Activated CD8-positive, alpha-beta T cell treated with anti-CD3 and anti-CD28 coated beads for 36 hours (primary cell): ENCODE measurements around the gene ZNFX1. TPM values are rescaled to one million over a fixed set of nuclear protein-coding genes. Genes with fewer than 3 reads are reported as not detected.

ENCODE experiments used
- ATAC-seq: fragments of 200-7000 bp; cut with Tn5 transposase; one replicate; pipeline ENCODE4 v1.10.0; 2021; ENCODE audit warnings: mild to moderate bottlenecking, moderate library complexity
- CTCF ChIA-PET: fragments of 350-600 bp; sonication (Branson Sonifier 250); formaldehyde crosslinking; loops from one replicate; lab custom pipeline; 2021; ENCODE audit warnings: antibody characterized with exemption; lab: Charles Lee
- POLR2A ChIA-PET: fragments of 350-600 bp; sonication (Branson Sonifier 250); formaldehyde crosslinking; loops from one replicate; lab custom pipeline; 2021; ENCODE audit warnings: antibody characterized with exemption; lab: Charles Lee
- DNase-seq: peaks from one replicate; pipeline ENCODE4 v3.0.0-alpha.2; 2020
- H3K27ac Mint-ChIP-seq: one replicate; pipeline ENCODE4 v1.8.0; 2021; ENCODE audit warnings: mild to moderate bottlenecking, mixed read lengths
- H3K27me3 Mint-ChIP-seq: one replicate; pipeline ENCODE4 v1.8.0; 2021; ENCODE audit warnings: mixed read lengths
- H3K36me3 Mint-ChIP-seq: one replicate; pipeline ENCODE4 v1.8.0; 2021; ENCODE audit warnings: low read depth, mixed read lengths
- H3K4me1 Mint-ChIP-seq: one replicate; pipeline ENCODE4 v1.8.0; 2021; ENCODE audit warnings: low read depth, mixed read lengths
- H3K4me3 Mint-ChIP-seq: one replicate; pipeline ENCODE4 v1.8.0; 2021; ENCODE audit warnings: mild to moderate bottlenecking, moderate library complexity, mixed read lengths
- H3K9me3 Mint-ChIP-seq: one replicate; pipeline ENCODE4 v1.8.0; 2021; ENCODE audit warnings: mixed read lengths
- intact Hi-C: fragments of 100-400 bp; cut with micrococcal nuclease; formaldehyde crosslinking; loops from one replicate; pipeline ENCODE4 v1.10.0; 2022
- total RNA-seq, 2 experiments: library from RNA; stranded (reverse); gene quantifications; one replicate each; pipeline ENCODE4 v1.2.3, GENCODE V29; 2021
- TF ChIP-seq, protein P1 (sequence below): fragments of 200-600 bp; IDR thresholded peaks from one replicate; pipeline ENCODE4 v1.8.0; 2022; ENCODE audit warnings: antibody characterized with exemption, mild to moderate bottlenecking

ZNFX1 gene
- total RNA-seq, 2 experiments from 2014 or later, result 27.4 to 27.7 TPM

- ChIA-PET CTCF (interaction anchor here (1.4 to 1.5 kb wide), 2 partner anchors 10 to 38 kb away, joined by 3 to 4 read pairs; no protein-coding TSS in a partner anchor), POLR2A (interaction anchor here (1.0 to 8.4 kb wide), 10 partner anchors 6 to 41 kb away, joined by 3 to 148 read pairs (median 15); no protein-coding TSS in a partner anchor)
- Mint-ChIP-seq H3K27me3 (no peaks in the 10 kb centered on the region), H3K36me3 (peaks cover 99% of the 10 kb centered on the region), H3K27ac (peak overlapping the region; percentile 100), H3K4me1 (peaks cover 69% of the 10 kb centered on the region), H3K4me3 (peak overlapping the region; percentile 100), H3K9me3 (peaks cover 29% of the 10 kb centered on the region)
- ATAC-seq (no peak), DNase-seq (no peak)
- TF ChIP-seq, protein P1, sequence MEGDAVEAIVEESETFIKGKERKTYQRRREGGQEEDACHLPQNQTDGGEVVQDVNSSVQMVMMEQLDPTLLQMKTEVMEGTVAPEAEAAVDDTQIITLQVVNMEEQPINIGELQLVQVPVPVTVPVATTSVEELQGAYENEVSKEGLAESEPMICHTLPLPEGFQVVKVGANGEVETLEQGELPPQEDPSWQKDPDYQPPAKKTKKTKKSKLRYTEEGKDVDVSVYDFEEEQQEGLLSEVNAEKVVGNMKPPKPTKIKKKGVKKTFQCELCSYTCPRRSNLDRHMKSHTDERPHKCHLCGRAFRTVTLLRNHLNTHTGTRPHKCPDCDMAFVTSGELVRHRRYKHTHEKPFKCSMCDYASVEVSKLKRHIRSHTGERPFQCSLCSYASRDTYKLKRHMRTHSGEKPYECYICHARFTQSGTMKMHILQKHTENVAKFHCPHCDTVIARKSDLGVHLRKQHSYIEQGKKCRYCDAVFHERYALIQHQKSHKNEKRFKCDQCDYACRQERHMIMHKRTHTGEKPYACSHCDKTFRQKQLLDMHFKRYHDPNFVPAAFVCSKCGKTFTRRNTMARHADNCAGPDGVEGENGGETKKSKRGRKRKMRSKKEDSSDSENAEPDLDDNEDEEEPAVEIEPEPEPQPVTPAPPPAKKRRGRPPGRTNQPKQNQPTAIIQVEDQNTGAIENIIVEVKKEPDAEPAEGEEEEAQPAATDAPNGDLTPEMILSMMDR, result no peak
- intact Hi-C loops, result no loop called here
These were observed 6.1 kb upstream of the ZNFX1 start for GRCh38 chr20:49283703-49284625.

DNA sequence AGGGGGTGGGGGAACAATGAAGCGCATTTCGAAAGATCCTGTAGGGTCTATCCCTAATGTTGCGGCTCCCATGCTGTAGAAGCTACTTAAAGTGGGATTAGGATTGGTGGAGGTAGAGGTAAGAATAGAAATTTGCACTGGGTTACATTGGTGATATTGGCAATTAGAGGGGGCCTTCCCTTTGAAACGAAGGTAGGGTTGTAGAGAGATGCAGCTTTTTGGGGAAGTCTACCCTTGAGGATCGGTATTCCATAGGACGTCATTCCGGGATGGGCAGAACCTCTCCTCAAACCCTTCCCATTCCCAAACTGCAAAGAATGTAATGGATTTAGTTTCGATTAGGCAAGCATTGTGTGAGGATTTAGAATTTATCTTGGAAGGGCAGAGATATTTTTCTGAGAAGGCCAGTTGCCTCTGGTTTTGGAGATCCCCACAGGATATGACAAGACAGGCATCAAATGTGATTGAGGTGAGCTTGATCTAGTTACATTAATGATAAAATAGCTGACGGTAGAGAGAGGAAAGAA, 5.4 kb upstream of the ZNFX1 start:
- CTCF ChIA-PET, result interaction anchor here (0.9 to 1.5 kb wide), 3 partner anchors 9 to 40 kb away, joined by 3 to 4 read pairs (median 3); no protein-coding TSS in a partner anchor

GRCh38 chr20:49282584-49283171, 4.8 kb upstream of the ZNFX1 start:
- CTCF ChIA-PET, result interaction anchor here (0.9 to 1.5 kb wide), 4 partner anchors 9 to 40 kb away, joined by 3 to 4 read pairs (median 3); no protein-coding TSS in a partner anchor
- Mint-ChIP-seq H3K4me1 (peaks cover 65% of the 10 kb centered on the region), H3K27ac (peak overlapping the region; percentile 100), H3K9me3 (peaks cover 29% of the 10 kb centered on the region), H3K27me3 (peaks cover 2% of the 10 kb centered on the region), H3K4me3 (peak overlapping the region; percentile 100), H3K36me3 (peaks cover 94% of the 10 kb centered on the region)
- intact Hi-C loops, result no loop called here
- POLR2A ChIA-PET, result interaction anchor here (0.5 to 8.4 kb wide), 15 partner anchors 7 to 312 kb away, joined by 3 to 148 read pairs (median 9); partner anchors contain the start of gene CSE1L
- DNase-seq, result no peak
- no peak for ATAC-seq
- TF ChIP-seq, protein P1, result no peak

More for the DNA sequence above, 5.4 kb upstream of the ZNFX1 start:
- Mint-ChIP-seq H3K9me3 (peaks cover 29% of the 10 kb centered on the region), H3K4me1 (peaks cover 69% of the 10 kb centered on the region), H3K27ac (peak overlapping the region; percentile 100), H3K4me3 (peak overlapping the region; percentile 100), H3K27me3 (peaks cover 2% of the 10 kb centered on the region), H3K36me3 (peaks cover 100% of the 10 kb centered on the region)
- TF ChIP-seq, protein P1, result no peak
- intact Hi-C loops, result no loop called here
- DNase-seq (no peak), ATAC-seq (peak; percentile 6)
- POLR2A ChIA-PET, result interaction anchor here (0.5 to 8.4 kb wide), 14 partner anchors 7 to 237 kb away, joined by 3 to 148 read pairs (median 6); partner anchors contain the start of gene CSE1L

- H3K27ac Mint-ChIP-seq, result peak overlapping the region; percentile 100
- DNase-seq, result no peak
- peaks cover 2% of the 10 kb centered on the region for H3K27me3 Mint-ChIP-seq
- intact Hi-C loops, result no loop called here
- TF ChIP-seq, protein P1, result no peak
- H3K36me3 Mint-ChIP-seq, result peaks cover 89% of the 10 kb centered on the region
- ChIA-PET POLR2A (interaction anchor here (0.8 to 8.4 kb wide), 17 partner anchors 8 to 312 kb away, joined by 3 to 148 read pairs (median 8); no protein-coding TSS in a partner anchor), CTCF (interaction anchor here (1.3 to 1.5 kb wide), 2 partner anchors 8 to 39 kb away, joined by 3 to 4 read pairs; no protein-coding TSS in a partner anchor)
- H3K4me1 Mint-ChIP-seq, result peaks cover 58% of the 10 kb centered on the region
- no peak for ATAC-seq
- peak overlapping the region; percentile 100 for H3K4me3 Mint-ChIP-seq
- H3K9me3 Mint-ChIP-seq, result peaks cover 26% of the 10 kb centered on the region
These were observed 4.1 kb upstream of the ZNFX1 start for GRCh38 chr20:49281913-49282467.
